HG03064 (cell line): ENCODE data around the gene FSD1.
"Not testable (repeated sequence)": the region's sequence is repeated elsewhere in the genome, so short reads cannot be mapped to it uniquely, and the experiment has no call there.

Experiments used
- ATAC-seq: cut with Tn5 transposase; IDR thresholded peaks from one replicate; pipeline ENCODE4 v1.9.1; 2021; ENCODE audit warnings: low read depth; ENCODE audit not compliant: unreplicated experiment

FSD1 gene

GRCh38 chr19:4342314-4342614 lies 37.9 kb downstream of the FSD1 start:
- ATAC-seq, result no peak

GRCh38 chr19:4342615-4343369 lies 38.4 kb downstream of the FSD1 start:
- ATAC-seq, result peak; percentile 76

GRCh38 chr19:4343370-4344307 lies 39.2 kb downstream of the FSD1 start, which contains the start of gene MPND:
Gene MPND (plus strand): TSS chr19:4343562. CDS start chr19:4343594, 32 bp downstream.
- ATAC-seq, result peak; percentile 55

- ATAC-seq, result no peak
Observed at GRCh38 chr19:4345342-4346019, 41.1 kb downstream of the FSD1 start.

- ATAC-seq, result no peak
Observed at GRCh38 chr19:4346020-4346383, 41.6 kb downstream of the FSD1 start.

GRCh38 chr19:4347521-4347920 lies 43.1 kb downstream of the FSD1 start:
- ATAC-seq, result no peak

- ATAC-seq, result not testable (repeated sequence)
Observed at GRCh38 chr19:4349225-4349624, 44.8 kb downstream of the FSD1 start.

GRCh38 chr19:4350111-4350510 lies 45.7 kb downstream of the FSD1 start:
- ATAC-seq, result no peak

GRCh38 chr19:4350726-4351125 lies 46.3 kb downstream of the FSD1 start:
- no peak for ATAC-seq

GRCh38 chr19:4352701-4353121 lies 48.3 kb downstream of the FSD1 start:
- ATAC-seq, result no peak

- no peak for ATAC-seq
Observed at GRCh38 chr19:4354282-4354681, 49.9 kb downstream of the FSD1 start.

- no peak for ATAC-seq
Observed at GRCh38 chr19:4354897-4355296, 50.5 kb downstream of the FSD1 start.

GRCh38 chr19:4357095-4357797 lies 52.8 kb downstream of the FSD1 start:
- no peak for ATAC-seq

GRCh38 chr19:4357921-4358326 lies 53.5 kb downstream of the FSD1 start:
- ATAC-seq, result no peak

- ATAC-seq, result no peak
Observed at GRCh38 chr19:4358709-4359626, 54.6 kb downstream of the FSD1 start.

- no peak for ATAC-seq
Observed at GRCh38 chr19:4359627-4360000, 55.2 kb downstream of the FSD1 start.

- ATAC-seq, result no peak
Observed at GRCh38 chr19:4360081-4360569, 55.7 kb downstream of the FSD1 start.

GRCh38 chr19:4360641-4361151 lies 56.3 kb downstream of the FSD1 start:
- ATAC-seq, result no peak
